ENCODE results near the gene MYDGF. TPM values are rescaled to one million over a fixed set of nuclear protein-coding genes. Genes with fewer than 3 reads are reported as not detected.
A peak's percentile ranks its signal among the peaks of the same experiment; 100 is the strongest.

The MYDGF gene
- total and polyA plus RNA-seq, 2 of the 13 experiments (the other 11 are each of a cell fraction or from before 2014, with no cell fraction given), result 116 to 198 TPM

GRCh38 chr19:4705413-4706131 lies 35.4 kb upstream of the MYDGF start (continued):
- no peak for TF ChIP-seq TCF7L2 (IDR thresholded peaks at IDR 0.05; ENCODE audit: low read depth, low read length)
- TF ChIP-seq ZNF816 (CRISPR knock-in tag; IDR thresholded peaks at IDR 0.05; ENCODE audit: borderline replicate concordance), result no peak
- no peak for TF ChIP-seq RORA (CRISPR knock-in tag; IDR thresholded peaks at IDR 0.05)
- no peak for TF ChIP-seq ELK4 (CRISPR knock-in tag; IDR thresholded peaks at IDR 0.05; ENCODE audit: borderline replicate concordance)
- TF ChIP-seq CEBPG (CRISPR knock-in tag; IDR thresholded peaks at IDR 0.05), result no peak; the same call in 1 of the 2 replicates
- TF ChIP-seq PATZ1 (CRISPR knock-in tag; IDR thresholded peaks at IDR 0.05), result peak; percentile 57
- TF ChIP-seq ZBTB1 (CRISPR knock-in tag; IDR thresholded peaks at IDR 0.05; ENCODE audit: borderline replicate concordance), result no peak
- peak; percentile 95 for TF ChIP-seq ZBTB37 (CRISPR knock-in tag; IDR thresholded peaks at IDR 0.05)
- TF ChIP-seq ZSCAN9 (CRISPR knock-in tag; IDR thresholded peaks at IDR 0.05; ENCODE audit: borderline replicate concordance), result peak; percentile 75
- no peak; the same call in 1 of the 2 replicates for TF ChIP-seq FOXJ3 (CRISPR knock-in tag; IDR thresholded peaks at IDR 0.05; ENCODE audit: borderline replicate concordance)
- TF ChIP-seq ZNF607 (CRISPR knock-in tag; IDR thresholded peaks at IDR 0.05; ENCODE audit: borderline replicate concordance), result no peak
- no peak for TF ChIP-seq NFE2L2 (IDR thresholded peaks at IDR 0.05; ENCODE audit: low read length)
- TF ChIP-seq ZFP82 (CRISPR knock-in tag; IDR thresholded peaks at IDR 0.05; ENCODE audit: borderline replicate concordance), result no peak
- TF ChIP-seq ZNF891 (CRISPR knock-in tag; IDR thresholded peaks at IDR 0.05), result peak; percentile 86
- TF ChIP-seq PPARG (CRISPR knock-in tag; conservative IDR thresholded peaks at IDR 0.05), result no peak
- no peak for TF ChIP-seq ZNF776 (CRISPR knock-in tag; IDR thresholded peaks at IDR 0.05)
- no peak for TF ChIP-seq ZFP90 (CRISPR knock-in tag; IDR thresholded peaks at IDR 0.05; ENCODE audit: borderline replicate concordance)
- TF ChIP-seq SP4 (CRISPR knock-in tag; IDR thresholded peaks at IDR 0.05), result no peak
- peak; percentile 89 for TF ChIP-seq MEIS1 (CRISPR knock-in tag; IDR thresholded peaks at IDR 0.05; ENCODE audit: borderline replicate concordance)
- 0 out of 2 replicates have a peak, but pooled peaks have one; percentile 28 for TF ChIP-seq DR1 (CRISPR knock-in tag; IDR thresholded peaks at IDR 0.05)
- TF ChIP-seq ZNF549 (CRISPR knock-in tag; IDR thresholded peaks at IDR 0.05), result no peak
- no peak for TF ChIP-seq SNRNP70 (IDR thresholded peaks at IDR 0.05; ENCODE audit: low read depth, low read length)
- TF ChIP-seq ZNF431 (CRISPR knock-in tag; IDR thresholded peaks at IDR 0.05; ENCODE audit: borderline replicate concordance, low read depth), result 0 out of 2 replicates have a peak, but pooled peaks have one; percentile 26
- TF ChIP-seq GLI4 (CRISPR knock-in tag; IDR thresholded peaks at IDR 0.05; ENCODE audit: borderline replicate concordance), result 0 out of 2 replicates have a peak, but pooled peaks have one; percentile 14
- no peak for TF ChIP-seq ATRX (CRISPR knock-in tag; IDR thresholded peaks at IDR 0.05; ENCODE audit: borderline replicate concordance)
- TF ChIP-seq TAF15 (IDR thresholded peaks at IDR 0.05; ENCODE audit: low read depth, low read length, poor library complexity, severe bottlenecking), result no peak

Measured in HepG2 (cell line).